Nephron progenitor cell (in vitro differentiated cells): ENCODE data around the gene MANF.

Experiments
- DNase-seq: peaks from one replicate; pipeline ENCODE4 v3.0.0; 2021
- H3K27ac Mint-ChIP-seq: 2 replicates; pipeline ENCODE4 v1.8.0; 2021; ENCODE audit warnings: mild to moderate bottlenecking, moderate library complexity, mixed read lengths
- H3K27me3 Mint-ChIP-seq: 2 replicates; pipeline ENCODE4 v1.8.0; 2021; ENCODE audit warnings: mild to moderate bottlenecking, low read depth, mixed read lengths; ENCODE audit not compliant: poor library complexity
- H3K36me3 Mint-ChIP-seq: 2 replicates; pipeline ENCODE4 v1.8.0; 2021; ENCODE audit warnings: low read depth, mixed read lengths
- H3K4me1 Mint-ChIP-seq: 2 replicates; pipeline ENCODE4 v1.8.0; 2021; ENCODE audit warnings: mixed read lengths
- H3K4me3 Mint-ChIP-seq: 2 replicates; pipeline ENCODE4 v1.8.0; 2021; ENCODE audit warnings: mild to moderate bottlenecking, moderate library complexity, mixed read lengths
- H3K9me3 Mint-ChIP-seq: 2 replicates; pipeline ENCODE4 v1.8.0; 2021; ENCODE audit warnings: mild to moderate bottlenecking, moderate library complexity, mixed read lengths
- CTCF ChIP-seq: fragments of 200-600 bp; sonication (generic); IDR thresholded peaks from 2 replicates; pipeline ENCODE4 v1.5.0; 2021; ENCODE audit warnings: antibody characterized with exemption

MANF gene

GRCh38 chr3:51393564-51393963 is 8.5 kb downstream of the MANF start:
- no peak for TF ChIP-seq CTCF
- Mint-ChIP-seq H3K27me3 (no peaks in the 10 kb centered on the region), H3K27ac (peak overlapping the region; percentile 79), H3K4me1 (peaks cover 51% of the 10 kb centered on the region), H3K4me3 (peak overlapping the region; percentile 75), H3K9me3 (peaks cover 23% of the 10 kb centered on the region), H3K36me3 (peaks cover 56% of the 10 kb centered on the region)
- no peak for DNase-seq

GRCh38 chr3:51394541-51394940 is 9.4 kb downstream of the MANF start:
- no peaks in the 10 kb centered on the region for H3K27me3 Mint-ChIP-seq
- TF ChIP-seq CTCF: no peak
- DNase-seq: no peak
- H3K27ac Mint-ChIP-seq: peak overlapping the region; percentile 78
- H3K36me3 Mint-ChIP-seq: peaks cover 46% of the 10 kb centered on the region
- H3K4me1 Mint-ChIP-seq: peaks cover 42% of the 10 kb centered on the region
- peaks cover 23% of the 10 kb centered on the region for H3K9me3 Mint-ChIP-seq
- peak overlapping the region; percentile 75 for H3K4me3 Mint-ChIP-seq

GRCh38 chr3:51395493-51396213 is 10.6 kb downstream of the MANF start:
- TF ChIP-seq CTCF: no peak
- H3K4me1 Mint-ChIP-seq: peaks cover 41% of the 10 kb centered on the region
- H3K36me3 Mint-ChIP-seq: peaks cover 54% of the 10 kb centered on the region
- H3K27ac Mint-ChIP-seq: peak overlapping the region; percentile 94
- no peaks in the 10 kb centered on the region for H3K27me3 Mint-ChIP-seq
- peaks cover 23% of the 10 kb centered on the region for H3K9me3 Mint-ChIP-seq
- H3K4me3 Mint-ChIP-seq: no peak overlapping the region
- no peak for DNase-seq

- peaks cover 55% of the 10 kb centered on the region for H3K36me3 Mint-ChIP-seq
- peak overlapping the region; percentile 94 for H3K27ac Mint-ChIP-seq
- TF ChIP-seq CTCF: no peak
- DNase-seq: no peak
- peaks cover 41% of the 10 kb centered on the region for H3K4me1 Mint-ChIP-seq
- no peak overlapping the region for H3K4me3 Mint-ChIP-seq
- H3K27me3 Mint-ChIP-seq: no peaks in the 10 kb centered on the region
- H3K9me3 Mint-ChIP-seq: peaks cover 23% of the 10 kb centered on the region
Observed at GRCh38 chr3:51396401-51396800, 11.3 kb downstream of the MANF start.

- no peak for TF ChIP-seq CTCF
- Mint-ChIP-seq H3K36me3 (peaks cover 56% of the 10 kb centered on the region), H3K4me3 (no peak overlapping the region), H3K4me1 (peaks cover 41% of the 10 kb centered on the region), H3K27me3 (no peaks in the 10 kb centered on the region), H3K27ac (peak overlapping the region; percentile 94), H3K9me3 (peaks cover 23% of the 10 kb centered on the region)
- no peak for DNase-seq
Observed at GRCh38 chr3:51397392-51397791, 12.3 kb downstream of the MANF start.
